Activated gamma-delta T cell treated with anti-CD3 and anti-CD28 coated beads, Interleukin-2, amount 50 U/mL, for 16 hours (primary cell): ENCODE data around the gene DEPP1.

ENCODE experiments used
- DNase-seq: peaks from one replicate; pipeline ENCODE4 v3.0.0-alpha.2; 2020; ENCODE audit warnings: low read depth

Gene DEPP1

DNA sequence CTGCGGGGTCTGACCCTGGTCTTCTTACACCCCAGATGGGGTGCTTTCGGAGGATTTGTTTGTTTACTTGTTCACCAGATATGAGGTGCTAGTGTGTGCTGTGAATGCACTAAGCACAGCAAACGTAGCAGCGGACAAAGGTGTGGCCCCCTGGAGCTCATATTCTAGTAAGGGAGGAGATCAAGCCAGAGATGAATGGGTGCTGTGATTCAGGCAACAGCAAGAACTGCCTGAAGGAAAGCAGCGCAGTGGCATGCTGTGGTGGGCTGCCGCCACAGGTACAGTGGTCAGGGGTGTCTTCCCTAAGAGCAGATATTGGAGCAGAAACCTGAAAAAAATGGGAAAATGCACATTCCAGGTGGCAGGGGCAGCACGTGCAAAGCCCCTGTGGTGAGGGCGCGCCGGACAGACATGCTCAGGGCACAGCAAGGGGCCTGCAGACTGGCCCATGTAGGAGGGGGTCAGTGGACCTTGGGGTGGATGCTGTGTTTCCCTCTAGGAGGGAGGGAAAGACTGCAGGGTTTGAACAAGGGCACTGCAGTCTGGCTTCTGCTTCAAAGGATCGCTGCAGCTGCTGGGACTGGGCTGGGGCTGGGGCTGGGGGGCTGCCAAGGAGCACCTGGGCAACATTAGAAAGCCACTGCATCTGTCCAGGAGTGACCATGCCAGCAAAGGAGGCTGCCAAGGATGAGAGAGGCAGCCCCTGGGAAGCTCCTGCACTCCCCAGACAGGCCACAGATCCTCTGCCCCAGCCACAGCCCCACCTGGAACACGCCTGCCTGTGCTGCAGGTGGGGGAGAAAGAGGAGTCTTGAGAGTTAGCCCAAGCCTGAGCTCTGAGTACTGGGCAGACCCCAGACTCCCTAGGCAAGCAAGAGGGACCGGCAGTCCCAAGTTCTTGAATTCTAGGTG lies 927 bp upstream of the DEPP1 start:
- DNase-seq: no peak

DNA sequence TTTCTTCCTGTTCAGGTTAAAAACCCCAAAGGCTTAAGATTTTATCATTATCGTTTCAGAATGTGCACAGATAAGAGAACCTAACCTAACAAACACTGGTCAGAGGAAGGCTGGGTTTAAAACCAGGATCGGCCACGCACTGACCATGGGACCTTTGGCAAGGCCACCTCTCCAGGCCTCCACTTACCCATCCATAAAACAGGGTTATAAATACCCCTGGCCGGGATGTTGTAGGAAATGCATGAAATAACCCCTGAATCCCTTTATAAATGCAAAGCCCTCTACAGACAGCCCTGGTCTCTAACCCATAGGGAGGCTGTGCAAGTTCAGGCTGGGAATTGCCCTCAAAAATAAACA lies 418 bp downstream of the DEPP1 start:
- no peak for DNase-seq

DNA sequence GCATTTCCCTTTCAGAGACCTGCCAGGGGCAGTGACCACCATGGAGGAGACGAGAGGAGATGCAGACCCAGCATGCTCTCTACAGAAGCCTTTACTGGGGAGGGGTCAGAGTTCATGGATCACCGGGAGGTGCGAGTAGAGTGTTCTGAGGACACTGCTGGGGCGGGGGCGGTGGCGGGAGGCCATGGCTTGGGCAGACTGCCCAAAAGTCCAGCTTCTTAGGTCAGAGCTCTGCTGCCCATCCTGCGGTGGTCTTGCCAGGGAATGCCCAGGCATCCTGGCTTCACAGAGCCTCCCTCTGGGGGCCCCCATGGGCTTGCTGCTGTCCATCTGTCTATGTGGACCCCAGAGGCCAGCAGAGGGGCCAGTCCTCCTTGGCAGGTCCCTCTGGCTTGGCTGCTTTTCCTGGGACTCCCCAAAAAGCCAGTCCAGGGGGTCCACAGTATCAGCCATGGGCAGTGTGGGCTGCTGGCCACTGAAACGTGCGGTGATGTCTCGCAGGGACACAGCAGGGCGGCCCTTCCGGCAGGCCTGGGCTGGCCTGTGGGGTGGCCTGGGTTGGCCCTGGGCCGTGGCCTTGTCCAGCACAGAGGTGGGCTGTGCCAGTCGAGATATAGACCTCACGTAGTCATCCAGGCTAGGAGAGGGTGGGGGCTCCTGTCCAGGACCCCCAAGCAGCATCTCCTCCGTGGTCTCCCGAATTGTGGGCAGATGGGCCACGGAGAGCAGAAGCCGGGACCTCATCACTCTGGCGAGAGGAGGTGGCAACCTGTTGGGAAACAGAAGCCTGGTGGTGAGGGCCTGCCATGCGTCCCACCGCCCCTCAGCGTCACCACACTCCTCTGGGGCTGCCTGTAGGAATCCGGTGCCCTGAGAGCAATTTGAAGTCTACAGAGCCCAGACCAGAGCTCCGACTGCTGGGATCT lies 1.1 kb downstream of the DEPP1 start:
- DNase-seq: no peak

DNA sequence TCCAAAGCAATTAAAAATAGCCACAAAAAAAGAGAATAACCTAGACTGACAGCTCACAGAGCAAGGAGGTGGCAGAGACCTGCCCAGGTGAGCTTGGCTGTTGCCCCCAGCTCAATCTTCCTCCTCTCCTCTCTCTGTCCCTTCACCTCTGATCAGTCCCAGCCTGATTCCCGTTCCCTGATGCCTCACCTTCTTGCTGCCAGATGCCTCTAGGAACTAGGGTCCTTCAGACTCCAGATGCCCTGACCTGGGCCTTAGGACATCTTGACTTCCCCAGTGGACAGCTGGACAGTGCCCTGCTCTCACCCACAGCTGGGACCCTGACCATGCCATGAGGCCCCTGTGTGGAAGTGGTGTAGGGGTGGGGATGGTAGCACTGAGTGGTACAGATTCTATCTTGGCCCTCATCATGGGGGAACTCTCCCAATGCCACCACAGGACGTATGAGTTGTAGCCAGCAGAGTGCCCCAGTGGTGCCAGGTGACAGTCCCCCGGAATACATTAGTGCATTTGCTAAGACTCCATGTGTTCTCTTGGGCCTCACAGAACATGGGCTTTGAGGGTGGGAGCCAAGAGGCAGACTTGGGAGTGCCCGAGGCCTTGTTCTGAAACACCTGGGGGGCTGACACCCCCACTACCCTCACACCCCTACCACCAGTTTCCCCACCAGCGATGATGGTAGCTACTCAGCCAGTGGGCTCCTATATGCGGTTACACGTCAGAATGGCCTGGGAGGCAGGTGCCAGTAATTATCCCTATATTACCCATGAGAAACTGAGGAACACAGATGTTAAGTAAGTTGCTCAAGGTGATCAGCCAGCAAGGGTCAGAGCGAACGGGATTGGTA lies 2.0 kb downstream of the DEPP1 start:
- DNase-seq: no peak

DNA sequence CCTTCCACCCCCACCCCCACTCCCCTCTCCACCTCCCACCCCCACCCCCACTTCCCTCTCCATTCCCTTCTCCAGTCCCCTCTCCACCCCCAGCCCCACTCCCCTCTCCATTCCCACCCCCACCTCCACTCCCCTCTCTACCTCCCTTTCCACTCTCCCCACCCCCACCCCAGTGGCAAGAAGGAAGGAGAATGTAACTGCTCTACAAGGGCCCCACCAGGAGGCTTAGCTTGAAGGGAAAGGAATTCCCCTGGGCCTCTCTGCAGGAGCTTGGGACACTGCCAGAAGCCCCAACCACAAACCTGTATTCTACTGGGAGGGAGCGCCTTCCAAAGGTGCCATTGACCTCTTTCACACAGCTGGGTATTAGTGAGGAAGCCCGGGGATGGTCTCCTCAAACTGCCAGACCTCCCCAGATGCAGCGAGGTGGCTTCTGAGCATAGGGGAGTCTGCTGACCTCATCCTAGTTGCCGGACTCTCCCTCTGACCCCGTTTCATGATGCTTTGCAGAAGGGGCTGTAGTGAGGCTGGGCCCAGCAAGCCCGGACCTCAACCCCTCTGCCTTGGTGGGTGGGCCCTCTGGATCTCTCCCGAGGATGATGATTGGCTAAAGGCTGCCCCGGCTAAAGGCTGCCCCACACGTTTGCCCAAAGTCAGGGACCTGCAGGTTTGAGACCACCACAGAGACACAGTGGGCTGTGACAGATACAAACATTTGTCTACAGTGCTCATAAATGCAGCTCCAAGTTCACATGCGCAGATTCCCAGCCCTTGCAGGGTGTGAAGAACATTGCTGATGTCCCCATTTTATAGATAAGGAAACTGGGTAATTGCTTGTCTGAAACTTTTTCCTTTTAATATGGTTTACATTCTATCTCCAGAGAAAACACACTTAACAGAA lies 2.9 kb downstream of the DEPP1 start:
- no peak for DNase-seq

DNA sequence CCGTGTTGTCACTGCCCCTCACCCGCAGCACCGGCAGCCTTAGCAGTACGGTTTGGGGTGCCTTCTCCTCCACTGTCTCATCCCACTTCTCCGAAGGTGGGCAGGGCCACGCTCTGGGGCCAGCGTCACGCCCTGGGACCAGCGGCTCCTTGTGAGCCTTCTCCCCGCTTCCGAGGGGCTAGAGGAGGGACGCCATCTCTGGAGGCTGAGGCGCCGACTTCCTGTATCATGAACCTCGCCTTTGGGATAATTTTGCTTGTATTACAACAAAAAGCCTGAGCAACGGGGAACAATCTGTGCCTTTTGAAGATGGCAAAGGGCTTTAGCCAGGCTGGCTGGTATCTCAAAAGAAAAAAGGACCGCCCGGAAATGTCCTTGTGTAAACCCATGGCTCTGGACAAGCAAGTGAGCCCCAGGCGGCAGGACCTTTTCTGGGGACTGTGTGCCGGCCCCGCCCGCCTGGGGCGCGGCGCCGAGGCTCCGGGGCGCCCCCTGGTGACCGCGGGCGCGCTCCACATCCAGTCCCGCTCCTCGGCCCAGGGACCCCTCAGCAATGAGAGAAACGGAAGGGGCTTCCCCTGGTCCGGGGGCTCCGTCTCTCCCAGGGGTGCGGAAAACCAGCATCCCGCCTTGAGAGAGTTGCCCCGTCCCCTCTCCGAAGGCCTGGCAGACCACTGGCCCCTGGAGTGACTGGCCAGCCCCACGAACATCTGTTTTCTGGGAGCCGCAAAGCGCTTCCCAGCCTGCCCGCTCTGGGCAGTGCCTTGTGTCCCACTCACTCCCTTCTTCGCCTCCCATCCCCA lies 3.8 kb downstream of the DEPP1 start:
- peak; percentile 46 for DNase-seq

DNA sequence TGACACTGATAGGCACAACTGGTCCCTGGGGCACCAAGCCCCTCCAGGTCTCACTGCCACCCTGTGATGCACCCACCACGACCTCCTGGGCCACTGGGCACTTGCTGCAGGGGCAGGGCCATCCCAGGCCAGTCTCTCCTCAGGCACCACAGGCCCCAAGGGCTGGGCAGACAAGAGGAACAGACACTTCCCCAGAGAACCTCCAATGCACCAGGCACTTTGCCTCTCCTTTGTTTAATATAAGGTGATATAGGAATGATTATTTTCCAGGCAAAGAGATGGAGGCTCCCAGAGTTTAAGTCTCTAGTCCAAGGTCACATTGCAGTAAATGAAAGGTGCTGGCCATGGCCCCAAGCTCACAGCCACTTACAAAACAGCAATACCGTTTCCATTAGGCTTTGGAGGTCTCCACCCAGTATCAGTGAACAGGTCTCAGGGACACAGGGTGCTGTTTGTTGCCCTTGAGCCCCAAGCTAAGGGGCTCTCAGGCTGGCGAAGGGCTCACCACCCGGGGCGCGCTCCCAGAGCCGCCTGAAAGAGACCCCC lies 4.5 kb downstream of the DEPP1 start:
- DNase-seq: no peak

DNA sequence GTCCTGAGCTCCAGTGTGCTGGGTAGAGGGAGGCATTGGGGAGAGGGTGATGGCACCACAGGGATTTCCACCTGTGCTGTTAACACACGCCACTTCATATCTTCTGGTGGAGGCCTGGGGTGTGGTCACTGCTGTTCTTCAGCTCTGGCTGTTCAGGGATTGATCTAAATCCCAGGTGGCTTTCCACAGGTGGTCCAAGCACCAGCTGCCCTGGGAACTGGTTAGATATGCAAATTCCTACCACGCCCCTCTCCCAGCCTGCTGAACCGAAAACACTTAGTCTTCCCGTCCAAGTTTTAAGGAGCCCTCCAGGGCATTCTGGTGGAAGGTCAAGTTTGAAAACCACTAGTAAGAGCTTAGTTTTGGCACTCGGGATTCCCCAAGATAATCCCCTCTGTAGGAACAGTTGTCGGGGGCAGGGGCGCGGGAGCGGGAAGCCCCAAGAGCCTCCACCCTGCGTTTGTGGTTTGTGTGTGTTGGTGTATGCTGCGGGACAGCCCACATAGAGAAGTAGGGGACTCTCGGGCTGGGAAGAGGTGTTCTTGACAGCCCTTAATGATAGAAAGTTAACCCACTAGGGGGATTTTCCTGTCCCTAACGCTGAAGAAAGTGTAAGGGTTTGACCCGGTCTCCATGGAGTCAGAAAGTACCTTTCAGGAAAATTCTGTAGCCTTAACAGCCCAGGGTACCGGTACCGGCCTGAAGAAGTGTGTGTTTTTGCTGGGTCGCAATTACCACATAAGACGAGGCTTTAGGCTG lies 5.1 kb downstream of the DEPP1 start:
- DNase-seq: no peak

DNA sequence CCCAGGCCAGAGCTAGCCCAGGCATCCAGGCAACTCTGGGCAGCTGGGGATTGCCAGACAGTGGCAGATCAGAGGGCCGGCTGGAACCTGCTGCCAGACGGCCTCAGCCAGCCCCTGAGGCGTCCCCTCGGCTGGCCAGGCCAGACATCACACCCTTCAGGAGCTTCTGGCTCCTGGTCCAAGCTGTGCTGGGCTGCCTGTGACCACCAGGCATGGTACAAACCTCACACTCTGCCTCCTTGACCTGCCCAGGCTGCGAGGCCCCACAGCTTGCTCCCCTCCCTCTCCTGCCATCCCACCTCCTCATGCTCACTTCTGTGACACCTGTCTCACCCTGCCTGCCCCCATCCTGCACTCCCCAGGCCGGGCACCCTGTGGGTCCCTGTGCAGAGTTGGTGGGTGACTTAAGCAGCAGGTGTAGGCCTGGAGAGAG lies 5.7 kb downstream of the DEPP1 start:
- DNase-seq: no peak

DNA sequence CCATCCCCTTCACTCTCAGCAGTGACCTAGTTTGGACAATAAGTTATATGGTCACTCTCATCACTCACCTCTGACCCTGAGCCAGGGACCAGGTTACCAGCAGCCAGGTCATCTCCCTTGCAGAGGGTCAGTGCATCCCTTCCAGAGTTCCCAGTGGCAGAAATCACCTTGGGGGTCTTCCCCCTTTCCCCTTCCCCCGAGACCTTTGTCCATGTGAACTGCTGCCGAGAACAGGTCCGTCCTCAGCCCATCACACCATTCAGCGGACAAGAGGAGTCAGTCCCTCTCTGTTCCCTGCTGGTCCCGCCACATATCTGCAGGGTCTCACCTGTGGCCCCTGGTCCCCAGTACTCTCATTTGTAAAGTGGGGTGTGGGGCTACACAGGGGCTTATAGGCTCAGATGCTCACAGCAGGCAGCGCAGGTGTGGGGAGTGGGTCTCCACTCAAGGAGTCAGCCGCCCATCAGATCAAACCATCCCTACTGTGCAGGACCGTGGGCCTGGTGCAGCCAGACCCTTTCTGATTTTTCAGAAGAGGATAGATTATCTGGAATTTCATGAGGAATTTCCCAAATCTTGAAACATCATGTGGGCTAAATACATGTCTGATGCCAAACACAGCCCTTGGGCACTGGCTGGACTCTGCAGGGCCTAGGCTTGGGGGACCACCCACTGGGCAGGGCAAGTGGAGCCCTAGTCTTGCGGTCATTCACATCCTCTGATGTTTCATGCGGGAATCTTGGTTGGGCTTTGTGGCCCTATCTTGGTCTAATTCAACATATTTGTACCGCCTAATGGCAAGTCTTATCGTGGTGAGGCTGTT lies 6.5 kb downstream of the DEPP1 start:
- DNase-seq: no peak

DNA sequence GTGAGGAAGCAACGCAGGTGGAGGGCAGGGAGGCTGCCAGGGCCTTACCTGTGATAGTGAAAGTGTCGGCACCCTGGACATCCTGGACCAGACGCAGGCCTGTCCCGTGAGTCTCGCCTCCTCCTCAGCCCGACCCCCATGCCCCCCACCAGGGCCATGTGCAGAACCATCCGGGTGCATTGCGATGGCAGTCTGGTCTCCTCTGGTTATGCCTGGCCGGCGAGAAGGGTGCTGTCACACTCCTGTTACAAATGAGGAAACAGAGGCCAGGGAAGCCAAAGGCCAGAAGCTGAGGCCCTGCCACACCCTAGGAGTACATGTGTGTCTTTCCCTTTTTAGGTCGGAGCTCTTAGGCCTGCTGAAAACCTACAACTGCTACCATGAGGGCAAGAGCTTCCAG lies 7.2 kb downstream of the DEPP1 start:
- no peak for DNase-seq

DNA sequence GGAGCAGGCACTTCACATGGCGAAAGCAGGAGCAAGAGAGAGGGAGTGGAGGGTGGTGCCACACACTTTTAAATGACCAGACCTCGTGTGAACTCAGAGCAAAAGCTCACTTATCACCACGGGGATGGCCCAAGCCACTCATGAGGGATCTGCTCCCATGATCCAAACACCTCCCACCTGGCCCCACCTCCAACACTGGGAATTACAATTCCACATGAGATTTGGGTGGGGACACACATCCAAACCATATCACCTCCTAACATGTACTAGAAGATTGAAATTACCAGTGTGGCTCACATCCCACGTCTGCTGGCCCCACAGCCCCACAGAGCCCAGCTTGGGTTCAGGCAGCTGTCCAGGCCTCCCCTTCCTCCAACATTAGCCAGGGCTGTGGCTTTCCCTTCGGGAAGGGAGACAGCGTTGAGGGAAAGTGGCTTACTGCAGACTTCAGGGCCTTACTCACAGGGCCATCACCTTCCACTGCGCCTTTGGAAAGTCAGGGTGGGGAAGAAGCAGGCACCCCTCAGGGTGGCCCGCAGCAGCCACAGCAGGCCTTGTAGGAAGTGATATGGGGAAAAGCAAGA lies 7.7 kb downstream of the DEPP1 start:
- no peak for DNase-seq

DNA sequence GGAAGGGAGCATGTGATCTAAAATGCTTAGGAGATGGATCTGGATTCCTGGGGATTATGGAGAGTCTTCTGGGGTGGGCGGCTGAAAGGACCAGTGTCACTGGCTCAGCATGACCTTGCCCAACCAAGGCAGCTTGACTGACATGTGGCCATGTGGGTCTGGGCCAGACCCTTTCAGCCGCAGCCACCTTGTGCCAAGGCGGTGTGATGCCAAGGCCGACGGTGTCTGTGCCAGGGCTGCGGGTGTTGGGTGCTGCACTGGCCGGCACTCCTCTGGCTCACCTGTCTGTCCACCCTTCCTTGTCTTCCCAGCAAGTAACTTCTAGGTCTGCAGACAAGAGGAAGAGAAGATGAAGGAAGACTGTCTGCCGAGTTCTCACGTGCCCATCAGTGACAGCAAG lies 8.8 kb downstream of the DEPP1 start:
- no peak for DNase-seq

DNA sequence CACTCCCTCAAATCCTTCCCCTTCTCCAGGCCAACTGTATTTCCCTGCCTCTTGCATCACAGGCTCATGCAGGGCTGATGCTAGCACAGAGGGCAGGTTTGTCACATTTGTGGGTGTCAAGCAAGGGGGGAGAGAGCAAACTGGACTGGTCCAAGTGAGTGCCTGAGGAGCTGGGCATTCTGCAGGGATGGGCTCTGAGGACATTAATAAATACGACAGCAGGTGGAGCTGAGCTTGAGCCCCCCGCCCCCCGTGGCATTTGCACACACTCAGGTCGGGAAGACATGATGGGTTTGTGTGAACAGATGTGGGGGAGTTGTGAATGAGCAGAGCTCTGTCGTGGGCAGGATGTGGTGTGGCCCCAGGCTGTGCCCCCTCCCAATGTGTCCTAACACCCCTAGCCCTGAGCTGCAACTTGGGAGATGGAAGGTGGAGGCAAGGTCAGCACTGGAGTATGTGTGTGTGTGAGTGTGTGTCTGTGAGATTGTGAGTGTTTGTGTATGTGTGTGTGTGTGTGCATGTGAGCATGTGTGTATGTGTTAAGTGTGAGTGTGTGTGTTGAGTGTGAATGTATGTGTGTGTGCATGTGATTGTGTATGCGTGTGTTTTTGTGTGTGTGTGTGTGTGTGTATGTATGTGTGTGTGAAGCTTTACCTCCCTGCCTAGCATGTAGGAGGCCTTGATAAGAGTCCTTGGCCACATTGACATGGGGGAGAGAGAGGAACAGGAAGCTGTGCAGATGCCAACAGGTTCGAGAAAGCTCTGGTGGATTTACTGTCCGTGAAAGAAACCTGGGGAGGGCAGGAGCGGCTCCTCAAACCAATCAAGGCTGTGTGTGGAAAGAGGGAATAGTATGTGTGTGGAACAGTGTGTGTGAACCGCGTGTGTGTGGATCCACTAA lies 9.9 kb downstream of the DEPP1 start:
- DNase-seq: peak; percentile 14

DNA sequence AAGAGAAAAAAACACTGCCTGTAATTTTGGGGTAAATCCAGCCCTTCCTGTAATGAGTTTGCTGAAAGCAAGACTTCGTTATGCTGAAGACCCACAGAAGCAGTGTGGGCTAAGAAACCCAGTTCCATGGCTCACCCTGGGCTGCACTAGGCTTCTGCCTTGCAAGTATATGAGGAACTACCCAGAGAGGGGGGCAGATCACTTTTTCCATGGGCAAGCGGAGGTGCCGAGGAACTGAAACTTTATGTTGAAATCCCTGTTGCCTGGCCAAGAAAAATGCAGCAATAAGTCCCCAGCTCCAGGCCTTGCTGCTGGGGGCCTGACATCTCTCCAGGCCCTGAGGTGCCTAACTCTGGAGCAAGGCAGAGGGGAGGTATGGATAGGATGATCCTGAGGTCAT lies 10.5 kb downstream of the DEPP1 start:
- no peak for DNase-seq

DNA sequence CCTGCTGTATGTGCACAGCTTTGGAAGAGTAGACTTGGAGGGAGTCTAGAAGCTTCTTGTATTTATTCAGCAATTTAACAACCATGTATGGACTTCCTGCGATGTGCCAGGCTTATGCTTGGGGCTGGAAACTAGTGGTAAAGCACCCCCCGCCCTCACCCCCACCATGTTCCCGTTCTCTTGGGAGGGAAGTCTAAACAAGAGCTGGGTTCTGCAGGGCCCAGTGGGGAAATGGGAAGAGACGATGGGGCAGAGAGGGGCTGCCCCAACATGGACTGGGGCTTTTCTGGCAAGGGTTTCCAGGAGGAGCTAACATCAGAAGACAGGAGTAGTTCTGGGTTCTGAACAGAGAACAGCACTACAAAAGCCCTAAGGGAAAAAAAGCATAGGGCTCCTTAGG lies 11.0 kb downstream of the DEPP1 start:
- no peak for DNase-seq
